Measurements from ENCODE around the gene TRIM33. TPM values are rescaled to one million over a fixed set of nuclear protein-coding genes. Genes with fewer than 3 reads are reported as not detected.

Gene TRIM33
- total and polyA plus RNA-seq, 10 of the 15 experiments (the other 5 are each of a cell fraction or from before 2014, with no cell fraction given) = 9.0 to 40.3 (median 22.0) TPM

DNA sequence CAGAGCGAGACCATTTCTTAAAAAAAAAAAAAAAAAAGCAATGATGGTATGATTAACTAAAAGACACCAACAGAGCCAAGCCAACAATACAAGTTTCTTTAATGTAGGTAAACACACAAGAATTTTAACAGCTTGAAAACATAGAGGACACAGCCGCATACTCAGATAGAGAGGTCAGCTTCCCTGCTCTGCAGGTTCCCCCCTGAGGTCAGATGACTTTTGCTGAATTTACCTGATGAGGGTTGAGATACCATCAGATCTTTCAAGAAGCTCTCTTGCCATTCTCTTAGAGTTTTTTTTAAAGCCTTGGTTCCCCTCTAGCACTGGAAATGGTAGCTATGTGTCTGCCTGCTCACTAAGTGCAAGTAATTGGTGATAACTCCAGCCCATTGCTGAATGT, 39.3 kb upstream of the TRIM33 start (continued):
- TF ChIP-seq, protein P1, sequence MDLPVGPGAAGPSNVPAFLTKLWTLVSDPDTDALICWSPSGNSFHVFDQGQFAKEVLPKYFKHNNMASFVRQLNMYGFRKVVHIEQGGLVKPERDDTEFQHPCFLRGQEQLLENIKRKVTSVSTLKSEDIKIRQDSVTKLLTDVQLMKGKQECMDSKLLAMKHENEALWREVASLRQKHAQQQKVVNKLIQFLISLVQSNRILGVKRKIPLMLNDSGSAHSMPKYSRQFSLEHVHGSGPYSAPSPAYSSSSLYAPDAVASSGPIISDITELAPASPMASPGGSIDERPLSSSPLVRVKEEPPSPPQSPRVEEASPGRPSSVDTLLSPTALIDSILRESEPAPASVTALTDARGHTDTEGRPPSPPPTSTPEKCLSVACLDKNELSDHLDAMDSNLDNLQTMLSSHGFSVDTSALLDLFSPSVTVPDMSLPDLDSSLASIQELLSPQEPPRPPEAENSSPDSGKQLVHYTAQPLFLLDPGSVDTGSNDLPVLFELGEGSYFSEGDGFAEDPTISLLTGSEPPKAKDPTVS (IDR thresholded peaks at IDR 0.05; ENCODE audit: low read depth, low read length) = no peak
- TF ChIP-seq SMAD1 (IDR thresholded peaks at IDR 0.05; ENCODE audit: low read depth, partially characterized antibody) = no peak
- TF ChIP-seq, protein P2, sequence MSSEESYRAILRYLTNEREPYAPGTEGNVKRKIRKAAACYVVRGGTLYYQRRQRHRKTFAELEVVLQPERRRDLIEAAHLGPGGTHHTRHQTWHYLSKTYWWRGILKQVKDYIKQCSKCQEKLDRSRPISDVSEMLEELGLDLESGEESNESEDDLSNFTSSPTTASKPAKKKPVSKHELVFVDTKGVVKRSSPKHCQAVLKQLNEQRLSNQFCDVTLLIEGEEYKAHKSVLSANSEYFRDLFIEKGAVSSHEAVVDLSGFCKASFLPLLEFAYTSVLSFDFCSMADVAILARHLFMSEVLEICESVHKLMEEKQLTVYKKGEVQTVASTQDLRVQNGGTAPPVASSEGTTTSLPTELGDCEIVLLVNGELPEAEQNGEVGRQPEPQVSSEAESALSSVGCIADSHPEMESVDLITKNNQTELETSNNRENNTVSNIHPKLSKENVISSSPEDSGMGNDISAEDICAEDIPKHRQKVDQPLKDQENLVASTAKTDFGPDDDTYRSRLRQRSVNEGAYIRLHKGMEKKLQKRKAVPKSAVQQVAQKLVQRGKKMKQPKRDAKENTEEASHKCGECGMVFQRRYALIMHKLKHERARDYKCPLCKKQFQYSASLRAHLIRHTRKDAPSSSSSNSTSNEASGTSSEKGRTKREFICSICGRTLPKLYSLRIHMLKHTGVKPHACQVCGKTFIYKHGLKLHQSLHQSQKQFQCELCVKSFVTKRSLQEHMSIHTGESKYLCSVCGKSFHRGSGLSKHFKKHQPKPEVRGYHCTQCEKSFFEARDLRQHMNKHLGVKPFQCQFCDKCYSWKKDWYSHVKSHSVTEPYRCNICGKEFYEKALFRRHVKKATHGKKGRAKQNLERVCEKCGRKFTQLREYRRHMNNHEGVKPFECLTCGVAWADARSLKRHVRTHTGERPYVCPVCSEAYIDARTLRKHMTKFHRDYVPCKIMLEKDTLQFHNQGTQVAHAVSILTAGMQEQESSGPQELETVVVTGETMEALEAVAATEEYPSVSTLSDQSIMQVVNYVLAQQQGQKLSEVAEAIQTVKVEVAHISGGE (CRISPR knock-in tag; IDR thresholded peaks at IDR 0.05) = no peak
- TF ChIP-seq, protein P3, sequence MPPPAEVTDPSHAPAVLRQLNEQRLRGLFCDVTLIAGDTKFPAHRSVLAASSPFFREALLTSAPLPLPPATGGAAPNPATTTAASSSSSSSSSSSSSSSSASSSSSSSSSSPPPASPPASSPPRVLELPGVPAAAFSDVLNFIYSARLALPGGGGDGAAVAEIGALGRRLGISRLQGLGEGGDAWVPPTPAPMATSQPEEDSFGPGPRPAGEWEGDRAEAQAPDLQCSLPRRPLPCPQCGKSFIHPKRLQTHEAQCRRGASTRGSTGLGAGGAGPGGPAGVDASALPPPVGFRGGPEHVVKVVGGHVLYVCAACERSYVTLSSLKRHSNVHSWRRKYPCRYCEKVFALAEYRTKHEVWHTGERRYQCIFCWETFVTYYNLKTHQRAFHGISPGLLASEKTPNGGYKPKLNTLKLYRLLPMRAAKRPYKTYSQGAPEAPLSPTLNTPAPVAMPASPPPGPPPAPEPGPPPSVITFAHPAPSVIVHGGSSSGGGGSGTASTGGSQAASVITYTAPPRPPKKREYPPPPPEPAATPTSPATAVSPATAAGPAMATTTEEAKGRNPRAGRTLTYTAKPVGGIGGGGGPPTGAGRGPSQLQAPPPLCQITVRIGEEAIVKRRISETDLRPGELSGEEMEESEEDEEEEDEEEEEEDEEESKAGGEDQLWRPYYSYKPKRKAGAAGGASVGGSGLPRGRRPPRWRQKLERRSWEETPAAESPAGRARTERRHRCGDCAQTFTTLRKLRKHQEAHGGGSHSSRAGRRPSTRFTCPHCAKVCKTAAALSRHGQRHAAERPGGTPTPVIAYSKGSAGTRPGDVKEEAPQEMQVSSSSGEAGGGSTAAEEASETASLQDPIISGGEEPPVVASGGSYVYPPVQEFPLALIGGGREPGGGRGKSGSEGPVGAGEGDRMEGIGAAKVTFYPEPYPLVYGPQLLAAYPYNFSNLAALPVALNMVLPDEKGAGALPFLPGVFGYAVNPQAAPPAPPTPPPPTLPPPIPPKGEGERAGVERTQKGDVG (CRISPR knock-in tag; IDR thresholded peaks at IDR 0.05) = no peak
